Measurements from ENCODE around the gene NEU4.
A peak's percentile ranks its signal among the peaks of the same experiment; 100 is the strongest.

Gene NEU4

DNA sequence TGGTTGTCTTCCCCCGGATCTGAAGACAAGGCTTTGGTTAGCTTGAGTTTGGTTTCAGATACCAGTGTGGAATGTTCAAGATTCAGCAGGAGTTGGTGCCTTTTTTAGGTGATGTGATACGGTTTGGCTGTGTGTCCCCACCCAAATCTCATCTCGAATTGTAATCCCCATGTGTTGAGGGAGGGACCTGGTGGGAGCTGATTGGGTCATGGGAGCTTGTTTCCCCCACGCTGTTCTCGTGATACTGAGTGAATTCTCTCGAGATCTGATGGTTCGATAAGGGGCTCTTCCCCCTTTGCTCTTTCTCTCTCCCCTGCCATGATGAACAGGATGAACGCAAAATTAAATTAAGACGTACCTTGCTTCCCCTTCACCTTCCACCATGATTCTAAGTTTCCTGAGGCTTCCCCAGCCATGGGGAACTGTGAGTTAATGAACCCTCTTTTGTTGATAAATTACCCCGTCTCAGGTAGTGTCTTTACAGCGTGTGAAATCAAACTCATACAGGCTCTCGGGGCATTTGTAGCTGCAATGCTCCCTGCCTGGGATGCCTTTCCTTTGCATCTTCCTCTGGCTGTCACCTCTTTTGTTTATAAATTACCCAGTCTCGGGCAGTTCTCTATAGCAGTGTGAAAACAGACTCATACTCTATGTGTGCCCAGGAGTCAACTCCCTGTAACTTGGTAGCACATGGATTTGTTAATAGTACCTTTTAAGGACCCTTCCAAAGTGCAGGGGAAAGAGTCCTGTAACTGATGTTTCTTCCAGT lies 28.4 kb downstream of the NEU4 start:
- H3K27ac ChIP-seq (ENCODE audit: low read depth in 2 of 2, low read length in 2 of 2): no peak overlapping the region
- H3K36me3 ChIP-seq (ENCODE audit: control insufficient read depth in 2 of 2, insufficient read depth in 2 of 2, low read length in 2 of 2): no peaks in the 10 kb centered on the region
- H3K9ac ChIP-seq (ENCODE audit: low read depth in 1 of 2, low read length in 2 of 2): no peak overlapping the region
- H3K4me1 ChIP-seq (ENCODE audit: control insufficient read depth in 2 of 2, insufficient read depth in 2 of 2, low read length in 2 of 2): no peaks in the 10 kb centered on the region
- H3K4me3 ChIP-seq (ENCODE audit: low read length in 2 of 2): no peak overlapping the region
- peaks cover 4% of the 10 kb centered on the region in 2 donors for H3K27me3 ChIP-seq (ENCODE audit: control insufficient read depth in 2 of 2, insufficient read depth in 2 of 2, low read length in 2 of 2)
- H3K9me3 ChIP-seq (ENCODE audit: control insufficient read depth in 2 of 2, low read length in 2 of 2): no peaks in the 10 kb centered on the region

DNA sequence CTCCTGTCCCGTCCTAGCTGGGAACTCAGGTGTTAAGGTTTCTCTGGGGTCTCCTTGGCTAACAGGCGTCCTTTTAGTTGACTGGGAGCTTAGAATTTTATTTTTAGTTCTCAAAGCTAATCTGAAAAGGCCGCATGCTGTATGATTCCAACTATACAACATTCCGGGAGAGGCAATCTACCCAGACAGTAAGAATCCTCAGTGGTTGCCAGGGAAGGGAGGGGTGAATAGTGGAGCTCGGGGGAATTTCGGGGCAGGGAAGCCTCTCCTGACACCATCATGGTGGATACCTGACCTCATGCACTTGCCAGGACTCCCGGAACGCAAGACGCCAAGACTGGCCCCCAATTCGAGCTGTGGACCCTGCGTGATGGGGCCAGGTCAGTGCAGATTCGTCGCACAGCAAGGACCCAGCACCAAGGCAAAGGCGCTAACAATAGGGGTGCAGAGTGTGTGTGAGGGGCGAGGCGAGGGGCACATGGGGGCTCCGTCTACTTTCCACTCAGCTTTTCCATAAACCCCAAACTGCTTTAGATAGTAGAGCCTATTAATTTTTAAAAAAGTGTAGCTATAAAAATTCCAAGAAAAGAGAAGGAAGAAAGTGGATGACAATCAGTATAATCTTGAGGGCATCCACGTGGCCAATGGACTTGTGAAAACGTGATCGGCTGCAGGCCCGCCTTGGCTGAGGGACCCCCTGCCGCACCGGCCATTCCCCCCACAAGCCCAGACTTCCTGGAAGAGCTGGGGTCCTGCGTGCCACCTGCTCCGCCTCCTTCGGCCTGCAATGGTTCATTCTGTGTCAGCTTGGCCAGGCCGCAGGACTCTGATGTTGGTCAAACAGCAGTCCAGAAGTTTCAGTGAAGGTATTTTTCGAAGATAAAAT lies 32.4 kb downstream of the NEU4 start:
- Histone ChIP-seq H3K9me3 (ENCODE audit: control insufficient read depth in 2 of 2, low read length in 2 of 2) (no peaks in the 10 kb centered on the region), H3K27me3 (ENCODE audit: control insufficient read depth in 2 of 2, insufficient read depth in 2 of 2, low read length in 2 of 2) (peaks cover 4% of the 10 kb centered on the region in 2 donors), H3K27ac (ENCODE audit: low read depth in 2 of 2, low read length in 2 of 2) (no peak overlapping the region), H3K4me3 (ENCODE audit: low read length in 2 of 2) (no peak overlapping the region), H3K9ac (ENCODE audit: low read depth in 1 of 2, low read length in 2 of 2) (no peak overlapping the region), H3K36me3 (ENCODE audit: control insufficient read depth in 2 of 2, insufficient read depth in 2 of 2, low read length in 2 of 2) (no peaks in the 10 kb centered on the region), H3K4me1 (ENCODE audit: control insufficient read depth in 2 of 2, insufficient read depth in 2 of 2, low read length in 2 of 2) (peaks cover 7 to 9% of the 10 kb centered on the region in 2 donors)

DNA sequence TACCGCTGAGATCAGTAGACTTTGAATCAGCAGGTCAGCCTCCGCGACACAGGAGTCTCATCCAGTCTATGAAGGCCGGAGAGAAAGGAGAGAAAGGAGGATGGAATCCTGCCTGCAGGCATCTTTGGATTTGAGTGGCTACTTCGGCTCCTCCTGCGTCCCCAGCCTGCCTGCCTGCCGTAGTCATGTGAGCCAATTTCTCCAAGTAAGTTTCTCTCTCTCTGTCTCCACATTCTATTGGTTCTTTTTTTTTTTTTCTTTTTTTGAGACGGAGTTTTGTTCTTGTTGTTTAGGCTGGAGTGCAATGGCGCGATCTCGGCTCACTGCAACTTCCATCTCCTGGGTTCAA lies 33.0 kb downstream of the NEU4 start:
- Histone ChIP-seq H3K9me3 (ENCODE audit: control insufficient read depth in 2 of 2, low read length in 2 of 2) (no peaks in the 10 kb centered on the region), H3K9ac (ENCODE audit: low read depth in 1 of 2, low read length in 2 of 2) (no peak overlapping the region), H3K27ac (ENCODE audit: low read depth in 2 of 2, low read length in 2 of 2) (no peak overlapping the region), H3K4me3 (ENCODE audit: low read length in 2 of 2) (no peak overlapping the region), H3K36me3 (ENCODE audit: control insufficient read depth in 2 of 2, insufficient read depth in 2 of 2, low read length in 2 of 2) (no peaks in the 10 kb centered on the region), H3K27me3 (ENCODE audit: control insufficient read depth in 2 of 2, insufficient read depth in 2 of 2, low read length in 2 of 2) (peaks cover 4% of the 10 kb centered on the region in 2 donors), H3K4me1 (ENCODE audit: control insufficient read depth in 2 of 2, insufficient read depth in 2 of 2, low read length in 2 of 2) (peaks cover 7 to 9% of the 10 kb centered on the region in 2 donors)

DNA sequence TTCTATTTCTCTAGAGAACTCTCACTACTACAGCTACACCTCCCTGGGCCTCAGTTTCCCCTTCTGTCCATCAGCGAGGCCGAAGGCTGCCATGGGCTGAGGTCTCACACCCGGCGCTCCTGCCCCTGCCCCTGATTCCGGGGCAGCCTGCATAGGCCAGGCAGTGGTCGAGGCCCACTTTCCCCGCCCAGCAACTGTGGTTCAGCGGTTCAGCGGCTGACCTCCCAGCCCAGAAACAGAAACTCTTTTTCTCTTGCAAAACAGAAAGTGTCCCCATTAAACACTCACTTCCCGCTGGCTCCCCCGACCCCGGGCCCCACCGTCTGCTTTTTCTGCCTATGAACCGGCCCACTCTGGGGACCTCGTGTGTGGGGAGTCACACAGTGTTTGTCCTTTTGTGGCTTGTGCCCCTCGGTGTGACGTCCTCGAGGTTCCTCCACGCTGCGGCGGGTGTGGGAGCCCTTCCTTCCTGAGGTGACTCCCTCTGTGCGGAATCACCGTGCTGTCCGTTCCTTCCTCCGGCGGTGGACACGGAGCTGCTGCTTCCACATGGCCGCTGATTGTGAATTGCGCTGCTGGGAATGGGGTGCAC lies 33.7 kb downstream of the NEU4 start:
- peaks cover 7 to 9% of the 10 kb centered on the region in 2 donors for H3K4me1 ChIP-seq (ENCODE audit: control insufficient read depth in 2 of 2, insufficient read depth in 2 of 2, low read length in 2 of 2)
- no peaks in the 10 kb centered on the region for H3K9me3 ChIP-seq (ENCODE audit: control insufficient read depth in 2 of 2, low read length in 2 of 2)
- H3K9ac ChIP-seq (ENCODE audit: low read depth in 1 of 2, low read length in 2 of 2): peak overlapping the region in 1 of 2 donors; percentile 14
- H3K36me3 ChIP-seq (ENCODE audit: control insufficient read depth in 2 of 2, insufficient read depth in 2 of 2, low read length in 2 of 2): no peaks in the 10 kb centered on the region
- peaks cover 2 to 4% of the 10 kb centered on the region in 2 donors for H3K27me3 ChIP-seq (ENCODE audit: control insufficient read depth in 2 of 2, insufficient read depth in 2 of 2, low read length in 2 of 2)
- peak overlapping the region in 1 of 2 donors; percentile 65 for H3K27ac ChIP-seq (ENCODE audit: low read depth in 2 of 2, low read length in 2 of 2)
- peak overlapping the region in 1 of 2 donors; percentile 27 for H3K4me3 ChIP-seq (ENCODE audit: low read length in 2 of 2)

DNA sequence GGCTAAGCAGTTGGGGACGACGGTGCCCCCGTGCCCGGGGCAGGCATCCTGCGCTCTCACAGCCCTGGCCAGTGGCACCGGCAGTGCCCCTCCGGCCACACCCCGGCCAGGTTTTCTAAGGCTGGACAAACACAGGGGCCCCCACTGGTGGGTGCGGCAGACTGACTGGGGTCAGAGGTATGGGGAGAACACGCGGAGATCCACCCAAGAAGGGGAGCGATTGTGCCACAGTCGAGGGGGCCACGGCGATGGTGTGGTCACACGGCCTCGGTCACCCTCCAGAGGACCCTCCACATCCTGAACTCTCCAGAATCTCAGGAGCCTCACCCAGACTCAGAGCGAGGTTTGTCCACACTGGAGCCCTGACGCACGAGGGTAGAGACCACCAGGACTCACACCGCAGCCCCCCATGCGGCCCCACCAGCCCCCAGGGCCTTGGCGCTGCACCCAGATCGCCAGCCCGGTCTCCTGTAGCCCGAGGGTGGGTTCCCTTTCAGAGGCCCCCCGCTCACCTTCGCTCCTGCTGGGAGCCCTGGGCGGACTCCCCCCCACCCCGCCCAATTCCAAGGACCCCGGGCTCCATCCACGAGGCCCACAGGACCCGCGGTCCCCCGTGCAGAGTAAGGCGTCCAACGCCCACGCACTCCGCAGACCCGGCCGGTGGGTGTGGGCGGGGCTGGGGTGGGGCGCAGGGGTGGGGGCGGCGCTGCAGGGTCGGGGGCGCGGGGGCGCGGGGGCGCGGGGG lies 34.5 kb downstream of the NEU4 start:
- Histone ChIP-seq H3K9ac (ENCODE audit: low read depth in 1 of 2, low read length in 2 of 2) (peak overlapping the region in 1 of 2 donors; percentile 14), H3K27ac (ENCODE audit: low read depth in 2 of 2, low read length in 2 of 2) (peak overlapping the region in 1 of 2 donors; percentile 65), H3K4me1 (ENCODE audit: control insufficient read depth in 2 of 2, insufficient read depth in 2 of 2, low read length in 2 of 2) (peaks cover 7 to 9% of the 10 kb centered on the region in 2 donors), H3K4me3 (ENCODE audit: low read length in 2 of 2) (peak overlapping the region in 1 of 2 donors; percentile 27), H3K27me3 (ENCODE audit: control insufficient read depth in 2 of 2, insufficient read depth in 2 of 2, low read length in 2 of 2) (peaks cover 2% of the 10 kb centered on the region in 2 donors), H3K36me3 (ENCODE audit: control insufficient read depth in 2 of 2, insufficient read depth in 2 of 2, low read length in 2 of 2) (no peaks in the 10 kb centered on the region), H3K9me3 (ENCODE audit: control insufficient read depth in 2 of 2, low read length in 2 of 2) (no peaks in the 10 kb centered on the region)

DNA sequence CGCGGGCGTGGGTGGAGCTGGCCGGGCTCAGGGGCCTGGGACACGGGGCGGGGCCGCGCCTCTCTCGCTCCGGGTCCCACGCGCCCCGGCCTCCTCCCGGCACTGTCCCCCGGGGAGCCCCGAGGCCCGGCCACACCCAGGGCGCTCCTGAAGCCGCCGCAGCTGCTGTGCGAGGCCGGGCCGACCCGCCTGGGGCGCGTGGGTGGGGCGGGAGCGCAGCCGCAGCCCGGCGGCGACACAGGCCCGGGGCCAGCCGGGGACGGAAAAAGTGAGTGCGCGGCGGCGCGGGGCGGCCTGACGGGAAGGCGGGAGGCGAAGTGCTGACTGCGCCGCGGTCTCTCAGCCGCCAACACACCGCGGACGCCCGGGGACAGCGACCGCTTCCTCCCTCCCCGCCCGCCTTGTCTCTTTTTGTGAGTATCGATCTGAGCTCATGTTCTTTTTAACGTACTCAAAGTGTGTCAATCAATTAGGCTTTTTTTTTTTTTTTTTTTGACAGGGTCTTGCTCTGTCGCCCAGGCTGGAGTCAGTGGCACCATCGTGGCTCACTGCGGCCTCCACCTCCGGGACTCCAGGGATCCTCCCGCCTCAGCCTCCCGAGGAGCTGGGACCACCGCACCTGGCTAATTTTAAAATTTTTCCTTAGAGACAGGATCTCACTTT lies 35.2 kb downstream of the NEU4 start:
- Histone ChIP-seq H3K36me3 (ENCODE audit: control insufficient read depth in 2 of 2, insufficient read depth in 2 of 2, low read length in 2 of 2) (no peaks in the 10 kb centered on the region), H3K27ac (ENCODE audit: low read depth in 2 of 2, low read length in 2 of 2) (no peak overlapping the region), H3K9ac (ENCODE audit: low read depth in 1 of 2, low read length in 2 of 2) (peak overlapping the region; percentile 52 to 68), H3K4me1 (ENCODE audit: control insufficient read depth in 2 of 2, insufficient read depth in 2 of 2, low read length in 2 of 2) (peaks cover 7 to 9% of the 10 kb centered on the region in 2 donors), H3K27me3 (ENCODE audit: control insufficient read depth in 2 of 2, insufficient read depth in 2 of 2, low read length in 2 of 2) (no peaks in the 10 kb centered on the region), H3K9me3 (ENCODE audit: control insufficient read depth in 2 of 2, low read length in 2 of 2) (no peaks in the 10 kb centered on the region), H3K4me3 (ENCODE audit: low read length in 2 of 2) (peak overlapping the region; percentile 48 to 67)

DNA sequence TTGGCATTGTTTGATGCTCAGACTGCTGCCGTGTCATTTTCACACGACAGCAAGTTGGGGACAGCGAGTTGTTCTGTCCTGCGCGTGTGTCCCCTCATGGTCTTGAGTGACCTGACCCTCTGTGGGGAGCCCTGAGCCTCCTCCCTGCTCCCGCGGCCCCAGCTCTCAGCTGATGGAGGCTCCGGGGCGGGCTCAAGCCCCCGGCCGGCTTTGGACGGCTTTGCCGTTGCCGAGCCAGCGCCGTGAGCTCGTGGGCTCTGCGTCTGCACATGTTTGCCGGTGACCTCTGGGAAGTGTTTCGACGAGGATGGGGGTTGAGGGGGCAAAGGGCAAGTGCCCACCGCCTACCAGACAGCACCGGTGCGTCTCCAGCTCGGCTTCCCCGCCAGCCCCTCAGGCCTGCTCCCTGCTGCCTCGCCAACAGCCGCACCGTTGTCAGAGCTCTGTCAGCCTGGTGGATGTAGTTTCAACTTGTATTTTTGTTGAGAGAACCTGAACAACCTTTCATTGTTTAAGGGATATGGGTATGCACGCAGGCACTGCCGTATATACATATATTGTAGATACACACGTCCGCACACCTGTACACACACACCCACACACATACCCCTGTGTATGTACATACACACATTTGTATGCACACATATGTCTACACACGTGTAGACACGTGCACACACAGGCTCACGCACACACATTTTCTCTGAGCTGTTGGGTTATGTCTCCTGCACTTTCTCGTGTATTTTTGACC lies 36.0 kb downstream of the NEU4 start:
- H3K27ac ChIP-seq (ENCODE audit: low read depth in 2 of 2, low read length in 2 of 2): no peak overlapping the region
- H3K27me3 ChIP-seq (ENCODE audit: control insufficient read depth in 2 of 2, insufficient read depth in 2 of 2, low read length in 2 of 2): no peaks in the 10 kb centered on the region
- H3K4me3 ChIP-seq (ENCODE audit: low read length in 2 of 2): no peak overlapping the region
- no peaks in the 10 kb centered on the region for H3K36me3 ChIP-seq (ENCODE audit: control insufficient read depth in 2 of 2, insufficient read depth in 2 of 2, low read length in 2 of 2)
- no peaks in the 10 kb centered on the region for H3K9me3 ChIP-seq (ENCODE audit: control insufficient read depth in 2 of 2, low read length in 2 of 2)
- H3K9ac ChIP-seq (ENCODE audit: low read depth in 1 of 2, low read length in 2 of 2): peak overlapping the region in 1 of 2 donors; percentile 68
- H3K4me1 ChIP-seq (ENCODE audit: control insufficient read depth in 2 of 2, insufficient read depth in 2 of 2, low read length in 2 of 2): peaks cover 7 to 9% of the 10 kb centered on the region in 2 donors

DNA sequence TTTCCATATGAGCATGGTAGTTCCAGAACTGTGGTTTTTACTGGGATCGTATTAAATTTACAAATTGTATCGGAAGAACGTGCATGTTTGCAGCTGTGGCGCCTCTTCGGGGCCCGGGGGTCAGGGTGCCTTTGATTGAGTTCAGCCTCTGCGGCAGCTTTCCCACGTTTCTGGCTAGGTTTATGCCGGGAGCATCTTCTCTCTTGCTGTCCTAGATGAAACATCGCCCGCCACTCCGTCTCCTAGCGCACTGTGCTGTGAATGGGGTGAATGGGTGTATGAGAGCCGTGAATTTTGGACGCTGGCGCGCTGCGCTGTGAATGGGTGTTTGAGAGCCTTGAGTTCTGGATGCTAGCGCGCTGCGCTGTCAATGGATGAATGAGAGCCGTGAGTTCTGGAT lies 37.4 kb downstream of the NEU4 start:
- H3K4me3 ChIP-seq (ENCODE audit: low read length in 2 of 2): no peak overlapping the region
- no peaks in the 10 kb centered on the region for H3K27me3 ChIP-seq (ENCODE audit: control insufficient read depth in 2 of 2, insufficient read depth in 2 of 2, low read length in 2 of 2)
- H3K9ac ChIP-seq (ENCODE audit: low read depth in 1 of 2, low read length in 2 of 2): no peak overlapping the region
- no peaks in the 10 kb centered on the region for H3K9me3 ChIP-seq (ENCODE audit: control insufficient read depth in 2 of 2, low read length in 2 of 2)
- H3K36me3 ChIP-seq (ENCODE audit: control insufficient read depth in 2 of 2, insufficient read depth in 2 of 2, low read length in 2 of 2): no peaks in the 10 kb centered on the region
- no peak overlapping the region for H3K27ac ChIP-seq (ENCODE audit: low read depth in 2 of 2, low read length in 2 of 2)
- H3K4me1 ChIP-seq (ENCODE audit: control insufficient read depth in 2 of 2, insufficient read depth in 2 of 2, low read length in 2 of 2): peaks cover 7 to 9% of the 10 kb centered on the region in 2 donors

Data from mucosa of rectum (tissue), 2 donors.